IPS-18c (cell line): ENCODE data around the gene KIAA1328.

Experiments used
- H3K4me3 ChIP-seq: 2 replicates; pipeline ENCODE4 v1.7.0; 2013; ENCODE audit warnings: low read depth, mild to moderate bottlenecking, low read length, moderate library complexity; ENCODE audit not compliant: insufficient read depth
- H3K9me3 ChIP-seq: one replicate; pipeline ENCODE4 v1.6.1; 2013; ENCODE audit warnings: mild to moderate bottlenecking, low read length, moderate library complexity; ENCODE audit not compliant: control insufficient read depth, insufficient read depth

The KIAA1328 gene

DNA sequence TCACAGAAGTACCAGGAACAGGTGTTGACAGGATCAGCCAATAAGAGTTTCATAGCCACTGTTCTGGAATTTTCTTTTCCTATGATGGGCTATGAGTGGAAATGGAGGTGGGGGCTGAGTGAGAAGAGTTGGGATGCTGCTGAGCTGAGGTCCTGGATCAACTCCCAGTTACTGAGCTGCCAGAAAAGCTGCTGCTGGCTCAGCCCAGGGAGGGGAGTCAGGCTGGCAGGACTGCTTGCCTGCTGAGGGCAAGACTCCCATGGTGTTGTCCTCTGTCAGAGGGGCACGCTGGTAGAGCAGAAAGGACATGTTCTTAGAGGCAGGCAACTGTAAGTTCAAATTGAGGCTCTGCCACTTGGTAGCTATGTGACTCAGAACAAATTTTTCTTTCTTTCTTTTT, 11.9 kb upstream of the KIAA1328 start:
- Histone ChIP-seq H3K4me3 (no peak overlapping the region), H3K9me3 (no peaks in the 10 kb centered on the region)

GRCh38 chr18:36818652-36819051, 10.3 kb upstream of the KIAA1328 start:
- Histone ChIP-seq H3K9me3 (no peaks in the 10 kb centered on the region), H3K4me3 (no peak overlapping the region)

GRCh38 chr18:36819621-36820020, 9.3 kb upstream of the KIAA1328 start:
- H3K9me3 ChIP-seq = no peaks in the 10 kb centered on the region
- no peak overlapping the region for H3K4me3 ChIP-seq

- peaks cover 3% of the 10 kb centered on the region for H3K9me3 ChIP-seq
- no peak overlapping the region for H3K4me3 ChIP-seq
Measured at GRCh38 chr18:36821681-36822080, 7.2 kb upstream of the KIAA1328 start.

- H3K4me3 ChIP-seq = no peak overlapping the region
- H3K9me3 ChIP-seq = peaks cover 3% of the 10 kb centered on the region
Measured at GRCh38 chr18:36825526-36825925, 3.4 kb upstream of the KIAA1328 start.

DNA sequence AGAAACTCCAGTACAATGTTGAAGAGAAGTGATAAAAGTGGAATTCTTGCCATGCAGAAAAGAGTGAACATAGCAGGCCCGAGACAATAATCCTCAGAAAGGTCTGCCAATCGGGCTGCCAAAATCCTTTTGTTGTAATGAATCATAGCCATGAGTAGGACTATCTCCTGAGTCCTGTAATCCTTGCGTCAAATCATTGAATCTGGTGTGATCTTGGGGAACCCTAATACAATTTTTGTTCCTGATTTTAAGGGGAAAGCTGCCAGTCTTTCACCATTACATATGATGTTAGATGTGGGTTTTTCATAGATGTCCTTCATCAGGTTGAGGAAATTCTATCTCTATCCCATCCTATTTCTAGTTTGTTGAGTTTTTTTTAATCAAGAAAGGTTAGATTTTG, 2.4 kb upstream of the KIAA1328 start:
- Histone ChIP-seq H3K4me3 (no peak overlapping the region), H3K9me3 (peaks cover 3% of the 10 kb centered on the region)

DNA sequence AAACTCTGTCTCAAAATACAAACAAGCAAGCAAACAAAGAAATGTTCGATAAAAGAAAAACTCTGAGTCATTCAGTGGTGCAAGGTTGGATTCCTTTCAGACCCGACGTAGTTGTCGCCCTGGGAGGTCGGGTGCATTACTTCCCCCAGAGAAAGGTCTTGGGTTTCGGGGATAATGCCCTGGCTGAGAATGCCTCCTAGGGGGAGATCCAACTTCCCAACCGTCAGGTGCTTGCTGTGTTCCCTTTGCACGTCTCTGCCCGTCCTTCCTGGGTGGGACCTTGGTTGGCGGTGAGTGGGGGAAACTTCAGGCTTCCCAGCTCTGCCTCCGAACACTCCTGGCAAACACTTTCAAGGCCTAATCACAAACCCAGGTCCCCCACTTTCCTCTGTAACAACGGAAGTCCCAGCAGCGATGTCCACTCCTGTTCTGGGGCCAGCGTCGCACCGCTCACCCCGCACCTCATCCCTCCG, 734 bp upstream of the KIAA1328 start:
- peak overlapping the region; percentile 87 for H3K4me3 ChIP-seq
- H3K9me3 ChIP-seq = peaks cover 3% of the 10 kb centered on the region

GRCh38 chr18:36829362-36830157, 633 bp downstream of the KIAA1328 start:
- Histone ChIP-seq H3K9me3 (peaks cover 3% of the 10 kb centered on the region), H3K4me3 (peak overlapping the region; percentile 87)

DNA sequence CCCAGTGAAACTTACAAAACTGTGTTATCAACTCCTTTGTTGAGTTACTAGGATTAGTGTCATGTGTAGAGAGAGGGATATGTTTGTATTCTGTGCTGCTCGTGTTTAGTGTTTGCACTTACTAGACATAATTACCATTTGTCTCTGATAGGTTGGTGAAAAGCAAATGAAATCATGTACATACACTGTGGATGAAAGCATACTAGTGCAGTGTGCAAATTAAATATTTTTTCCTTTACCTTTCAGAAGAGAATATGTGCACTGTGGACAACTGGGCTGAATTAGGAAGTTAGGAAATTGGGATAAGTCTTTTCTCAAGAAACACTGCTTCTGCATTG, 1.2 kb downstream of the KIAA1328 start:
- H3K4me3 ChIP-seq = no peak overlapping the region; the same call in 1 of the 2 replicates
- peaks cover 3% of the 10 kb centered on the region for H3K9me3 ChIP-seq

- H3K4me3 ChIP-seq = no peak overlapping the region
- H3K9me3 ChIP-seq = peaks cover 3% of the 10 kb centered on the region
Measured at GRCh38 chr18:36831139-36831538, 2.2 kb downstream of the KIAA1328 start.

DNA sequence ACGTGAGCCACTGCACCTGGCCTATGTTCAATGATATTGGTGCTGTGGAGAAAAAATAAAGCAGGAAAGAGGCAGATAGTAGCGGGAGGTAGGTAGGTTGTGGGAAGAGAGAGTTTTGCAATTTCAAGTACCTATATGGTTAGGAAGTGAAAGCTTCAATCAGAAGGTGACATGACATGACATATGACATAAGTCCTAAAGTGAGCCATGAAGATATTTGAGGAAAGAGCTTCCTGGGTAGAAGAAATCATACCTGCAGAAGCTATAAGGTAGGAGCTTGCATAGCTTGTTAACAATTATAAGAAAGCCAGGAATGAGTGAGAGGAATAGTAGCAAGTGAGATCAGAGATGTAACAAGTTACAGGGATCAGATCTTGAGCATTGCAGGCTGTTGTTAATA, 4.2 kb downstream of the KIAA1328 start:
- Histone ChIP-seq H3K4me3 (no peak overlapping the region), H3K9me3 (no peaks in the 10 kb centered on the region)

- Histone ChIP-seq H3K9me3 (no peaks in the 10 kb centered on the region), H3K4me3 (no peak overlapping the region)
Measured at GRCh38 chr18:36835927-36836326, 7.0 kb downstream of the KIAA1328 start.

- no peaks in the 10 kb centered on the region for H3K9me3 ChIP-seq
- no peak overlapping the region for H3K4me3 ChIP-seq
Measured at GRCh38 chr18:36839835-36840234, 10.9 kb downstream of the KIAA1328 start.

DNA sequence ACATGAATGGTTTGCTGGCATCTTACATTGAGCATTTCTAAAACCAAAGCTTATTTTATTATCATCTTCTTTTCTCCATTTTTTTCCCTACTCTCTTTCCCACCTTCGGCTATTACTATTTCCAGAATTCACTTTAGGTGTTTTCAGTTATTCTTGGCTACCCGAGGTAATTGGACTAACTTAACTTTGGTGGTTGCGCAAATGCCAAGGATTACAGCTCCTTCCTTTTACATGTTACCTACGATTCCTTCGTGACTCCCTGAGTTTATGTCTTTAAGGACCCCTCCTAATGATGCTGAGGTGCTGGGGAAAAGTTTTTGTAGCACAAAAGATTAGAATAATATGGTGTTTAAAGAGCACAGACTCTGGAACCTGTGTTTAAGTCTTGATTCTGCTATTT, 14.3 kb downstream of the KIAA1328 start:
- H3K4me3 ChIP-seq = no peak overlapping the region
- H3K9me3 ChIP-seq = no peaks in the 10 kb centered on the region

DNA sequence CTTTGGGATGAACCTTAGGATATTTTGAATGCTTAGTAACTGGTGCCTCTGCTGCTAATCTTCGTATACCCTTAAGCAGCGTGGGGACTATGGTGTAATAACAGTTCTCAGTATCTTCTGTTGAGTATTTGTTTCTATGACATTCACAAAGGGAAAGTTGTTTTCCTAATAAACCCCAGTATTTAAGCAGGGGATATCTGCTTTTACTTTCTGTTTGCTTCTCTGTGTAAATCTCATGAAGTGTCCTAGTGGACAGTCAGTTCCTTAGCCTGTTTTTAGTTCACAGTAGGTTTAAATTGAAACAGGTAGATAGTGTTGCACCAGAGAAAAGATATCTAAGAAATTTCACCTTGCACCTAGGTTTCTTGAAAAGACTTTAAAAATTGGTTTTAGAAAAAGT, 14.9 kb downstream of the KIAA1328 start:
- Histone ChIP-seq H3K4me3 (no peak overlapping the region), H3K9me3 (no peaks in the 10 kb centered on the region)

- no peak overlapping the region for H3K4me3 ChIP-seq
- no peaks in the 10 kb centered on the region for H3K9me3 ChIP-seq
Measured at GRCh38 chr18:36848609-36849008, 19.7 kb downstream of the KIAA1328 start.

GRCh38 chr18:36849288-36850006, 20.5 kb downstream of the KIAA1328 start:
- Histone ChIP-seq H3K4me3 (no peak overlapping the region), H3K9me3 (no peaks in the 10 kb centered on the region)

- Histone ChIP-seq H3K4me3 (no peak overlapping the region), H3K9me3 (no peaks in the 10 kb centered on the region)
Measured at GRCh38 chr18:36850527-36851201, 21.7 kb downstream of the KIAA1328 start.
